Measurements from ENCODE around the gene WDR33.

- TF ChIP-seq ESRRG (CRISPR knock-in tag; IDR thresholded peaks at IDR 0.05), result no peak
- no peak for TF ChIP-seq CSRNP3 (CRISPR knock-in tag; IDR thresholded peaks at IDR 0.05)
- no peak for TF ChIP-seq ISL1 (CRISPR knock-in tag; IDR thresholded peaks at IDR 0.05)
- TF ChIP-seq GLIS3 (CRISPR knock-in tag; IDR thresholded peaks at IDR 0.05), result no peak
Measured at GRCh38 chr2:127726158-127726880, 84.7 kb downstream of the WDR33 start.

Data from SK-N-SH treated with all-trans-retinoic acid at 6 μM for 48 hours (cell line).